Esophagus muscularis mucosa (tissue), 4 donors: ENCODE results near the gene BCL2L13. TPM values are rescaled to one million over a fixed set of nuclear protein-coding genes. Genes with fewer than 3 reads are reported as not detected.
A peak's percentile ranks its signal among the peaks of the same experiment; 100 is the strongest.

Source experiments
- DNase-seq: peaks from one replicate; pipeline ENCODE4 v3.0.0-alpha.2; 2017; ENCODE audit errors: extremely low spot score
- H3K27ac ChIP-seq, 4 donors: fragments of 200-600 bp; sonication (generic); replicated peaks in 1 of 4; 1 replicate in 3 of 4; 2 replicates in 1 of 4; pipeline ENCODE4 v1.5.1; 2016 to 2019; ENCODE audit warnings: mild to moderate bottlenecking in 1 of 4
- H3K27me3 ChIP-seq, 4 donors: fragments of 200-600 bp; sonication (generic); one replicate each; pipeline versions ENCODE4 v1.5.1 to v1.6.0; 2016 to 2019
- H3K36me3 ChIP-seq, 4 donors: fragments of 200-600 bp; sonication (generic); one replicate each; pipeline ENCODE4 v1.5.1; 2016 to 2019
- H3K4me1 ChIP-seq, 4 donors: fragments of 200-600 bp; sonication (generic); one replicate each; pipeline ENCODE4 v1.5.1; 2016 to 2019
- H3K4me3 ChIP-seq, 4 donors: fragments of 200-600 bp; sonication (generic); 1 replicate in 2 of 4; 2 replicates in 2 of 4; pipeline ENCODE4 v1.5.1; 2016 to 2019; ENCODE audit warnings: mild to moderate bottlenecking in 4 of 4, moderate library complexity in 1 of 4
- H3K9me3 ChIP-seq, 4 donors: fragments of 200-600 bp; sonication (generic); 1 replicate in 3 of 4; 2 replicates in 1 of 4; pipeline ENCODE4 v1.5.1; 2016 to 2019
- CTCF ChIP-seq, 3 experiments: fragments of 200-600 bp in 2 of 3; fragments of 450-650 bp in 1 of 3; sonication (generic) in 2 of 3; IDR thresholded peaks; one replicate each; pipeline ENCODE4 v1.5.1; 2017 to 2019; ENCODE audit warnings: antibody characterized with exemption in 3 of 3, mild to moderate bottlenecking in 2 of 3, moderate library complexity in 1 of 3
- EP300 ChIP-seq: sonication (generic); formaldehyde crosslinking; IDR thresholded peaks from one replicate; pipeline ENCODE4 v1.6.1; 2017; ENCODE audit warnings: antibody characterized with exemption
- POLR2A ChIP-seq: fragments of 450-650 bp; IDR thresholded peaks from one replicate; pipeline ENCODE4 v1.6.1; 2017; ENCODE audit warnings: antibody characterized with exemption, moderate library complexity, mild to moderate bottlenecking, low read depth
- POLR2AphosphoS5 ChIP-seq, 2 donors: sonication (generic); formaldehyde crosslinking; IDR thresholded peaks; one replicate each; pipeline ENCODE4 v1.6.1; 2017; ENCODE audit warnings: antibody characterized with exemption in 2 of 2
- WGBS: methylation state at CpG from one replicate; pipeline ENCODE4 v1.1.5; 2018; 5-methylcytosine and 5-hydroxymethylcytosine counted together
- intact Hi-C: fragments of 100-400 bp; cut with DNase I; formaldehyde crosslinking; loops from one replicate; pipeline ENCODE4 v1.15.1; 2023
- total RNA-seq, 4 donors: library from RNA; depleted of rRNA; stranded (reverse); fragments of >200 nt; gene quantifications; one replicate each; pipeline versions ENCODE4 v1.1.0 to v1.2.1, GENCODE V29; 2016

The BCL2L13 gene
- total RNA-seq, 4 donors from 2014 or later, result 102 to 199 (median 133) TPM

- Histone ChIP-seq H3K36me3 (peaks cover 0 to 45% (median 21%) of the 10 kb centered on the region in 4 donors), H3K27ac (no peak overlapping the region), H3K9me3 (no peaks in the 10 kb centered on the region), H3K4me1 (peaks cover 0 to 9% (median 6%) of the 10 kb centered on the region in 4 donors), H3K4me3 (no peak overlapping the region), H3K27me3 (no peaks in the 10 kb centered on the region)
- intact Hi-C loops, result no loop called here
- DNase-seq, result no peak
- TF ChIP-seq POLR2A, result no peak
- no peak for TF ChIP-seq CTCF (IDR thresholded peaks at IDR 0.05)
- no peak for TF ChIP-seq POLR2AphosphoS5 (IDR thresholded peaks at IDR 0.05)
- no peak for TF ChIP-seq EP300
- WGBS, result 33% methylated on average over 3 of the region's 3 CpGs
These were observed 62.2 kb downstream of the BCL2L13 start for GRCh38 chr22:17700778-17701177.

GRCh38 chr22:17703811-17704210 lies 65.3 kb downstream of the BCL2L13 start:
- H3K9me3 ChIP-seq, result no peaks in the 10 kb centered on the region
- no peak for DNase-seq
- H3K4me3 ChIP-seq, result no peak overlapping the region
- 96% methylated on average over 2 of the region's 2 CpGs for WGBS
- no peak for TF ChIP-seq POLR2A
- H3K36me3 ChIP-seq, result peaks cover 0 to 38% (median 13%) of the 10 kb centered on the region in 4 donors
- intact Hi-C loops, result no loop called here
- H3K27ac ChIP-seq, result no peak overlapping the region
- no peaks in the 10 kb centered on the region for H3K27me3 ChIP-seq
- H3K4me1 ChIP-seq, result peaks cover 0 to 26% (median 19%) of the 10 kb centered on the region in 4 donors

GRCh38 chr22:17705546-17705945 lies 67.0 kb downstream of the BCL2L13 start:
- Histone ChIP-seq H3K9me3 (no peaks in the 10 kb centered on the region), H3K4me1 (peaks cover 0 to 41% (median 23%) of the 10 kb centered on the region in 4 donors), H3K27ac (peak overlapping the region; percentile 75 to 82 (median 78)), H3K4me3 (no peak overlapping the region), H3K36me3 (peaks cover 0 to 38% (median 13%) of the 10 kb centered on the region in 4 donors), H3K27me3 (no peaks in the 10 kb centered on the region)
- DNase-seq, result no peak
- WGBS, result 95% methylated on average over 7 of the region's 7 CpGs
- TF ChIP-seq POLR2A (no peak), POLR2AphosphoS5 (IDR thresholded peaks at IDR 0.05) (no peak), EP300 (no peak), CTCF (IDR thresholded peaks at IDR 0.05) (no peak)
- intact Hi-C loops, result loop anchor here (5.0 kb wide), 1 partner anchor 68 kb away; the partner anchor contains the start of gene BCL2L13

DNA sequence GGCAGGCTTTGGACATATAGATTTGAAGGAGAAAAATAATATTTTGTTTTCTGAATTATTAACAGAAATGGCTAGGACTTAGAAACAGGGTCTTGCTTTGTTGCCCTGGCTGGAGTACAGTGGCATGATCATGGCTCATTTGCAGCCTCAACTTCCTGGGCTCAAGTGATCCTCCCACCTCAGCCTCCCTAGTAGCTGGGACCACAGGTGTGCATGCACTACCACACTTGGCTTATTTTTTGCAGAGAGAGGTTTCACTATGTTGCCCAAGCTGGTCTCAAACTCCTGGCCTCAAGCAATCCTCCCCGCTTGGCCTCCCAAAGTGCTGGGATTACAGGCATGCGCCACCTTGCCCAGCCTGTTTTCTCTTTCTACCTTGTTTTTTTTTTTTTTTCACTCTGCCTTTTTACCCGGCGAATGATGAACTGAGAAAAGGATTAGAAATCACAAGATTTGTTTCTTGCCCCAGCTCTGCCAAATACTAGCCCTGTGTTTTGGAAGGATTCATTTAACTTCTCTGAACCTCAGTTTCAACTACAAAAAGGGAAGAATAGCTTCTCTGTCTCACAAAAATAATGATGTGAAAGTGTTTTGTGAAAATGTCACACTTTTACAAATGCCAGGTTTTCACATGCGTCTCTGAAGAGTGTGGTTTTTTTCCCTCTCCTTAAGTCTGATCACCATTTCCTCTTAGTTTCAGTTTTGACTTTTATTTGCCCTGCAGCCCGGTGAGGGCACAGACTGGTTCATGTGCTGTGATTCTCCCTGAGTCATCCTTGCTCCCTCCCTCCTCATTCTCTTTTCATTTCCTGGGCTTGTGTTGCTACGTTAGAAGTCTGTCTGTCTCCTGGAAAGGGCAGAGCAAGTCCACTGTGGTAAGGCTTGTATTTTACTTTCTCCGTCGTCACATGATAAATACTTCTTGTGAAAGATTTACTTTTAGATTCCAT lies 67.7 kb downstream of the BCL2L13 start:
- WGBS, result 30% methylated on average over 9 of the region's 9 CpGs
- Histone ChIP-seq H3K9me3 (no peaks in the 10 kb centered on the region), H3K36me3 (peaks cover 0 to 38% (median 13%) of the 10 kb centered on the region in 4 donors), H3K4me1 (peaks cover 0 to 47% (median 24%) of the 10 kb centered on the region in 4 donors), H3K27me3 (no peaks in the 10 kb centered on the region), H3K4me3 (peak overlapping the region; percentile 36 to 56 (median 49)), H3K27ac (peak overlapping the region; percentile 75 to 82 (median 78))
- DNase-seq, result no peak
- intact Hi-C loops, result loop anchor here (5.0 kb wide), 1 partner anchor 69 kb away; the partner anchor contains the start of gene BCL2L13
- TF ChIP-seq EP300 (no peak), POLR2AphosphoS5 (IDR thresholded peaks at IDR 0.05) (peak; percentile 86 to 97), CTCF (IDR thresholded peaks at IDR 0.05) (no peak), POLR2A (peak; percentile 30)

- H3K4me3 ChIP-seq, result peak overlapping the region; percentile 36 to 56 (median 49)
- H3K4me1 ChIP-seq, result peaks cover 0 to 54% (median 31%) of the 10 kb centered on the region in 4 donors
- WGBS, result 77% methylated on average over 1 of the region's 1 CpG
- peaks cover 0 to 33% (median 12%) of the 10 kb centered on the region in 4 donors for H3K36me3 ChIP-seq
- no peak for TF ChIP-seq EP300
- no peak for TF ChIP-seq CTCF (IDR thresholded peaks at IDR 0.05)
- TF ChIP-seq POLR2AphosphoS5 (IDR thresholded peaks at IDR 0.05), result no peak
- no peak for TF ChIP-seq POLR2A
- H3K27me3 ChIP-seq, result no peaks in the 10 kb centered on the region
- peak overlapping the region; percentile 75 to 82 (median 78) for H3K27ac ChIP-seq
- DNase-seq, result no peak
- H3K9me3 ChIP-seq, result no peaks in the 10 kb centered on the region
- intact Hi-C loops, result loop anchor here (5.0 kb wide), 1 partner anchor 70 kb away; the partner anchor contains the start of gene BCL2L13
These were observed 68.4 kb downstream of the BCL2L13 start for GRCh38 chr22:17706947-17707346.
